ENCODE measurements around the gene SBF2.

The SBF2 gene

DNA sequence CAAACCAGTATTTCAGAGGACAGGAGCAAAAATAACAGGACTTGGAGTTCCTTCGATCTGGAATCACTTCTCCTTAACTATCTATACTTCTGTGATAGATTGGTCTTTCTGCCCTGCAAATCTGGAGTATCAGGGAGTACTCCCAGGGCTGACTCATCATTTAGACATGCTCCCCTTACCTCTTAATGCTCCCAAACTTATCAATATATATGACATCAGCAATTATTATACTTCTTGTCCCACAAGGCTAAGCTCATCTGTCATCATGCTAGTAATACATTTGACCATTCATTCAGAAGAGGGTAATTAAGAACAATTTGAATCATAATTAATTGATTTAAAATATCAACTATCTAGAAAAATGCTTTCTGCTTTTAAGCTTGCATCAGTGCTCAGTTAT lies 466.3 kb downstream of the SBF2 start:
- Histone ChIP-seq H3K27ac (ENCODE audit: poor library complexity, severe bottlenecking) (no peak overlapping the region), H3K4me3 (ENCODE audit: severe bottlenecking) (no peak overlapping the region), H3K9me3 (ENCODE audit: severe bottlenecking) (no peaks in the 10 kb centered on the region), H3K36me3 (ENCODE audit: low read depth) (peaks cover 13% of the 10 kb centered on the region), H3K4me1 (ENCODE audit: insufficient read depth, poor library complexity, severe bottlenecking) (no peaks in the 10 kb centered on the region), H3K27me3 (ENCODE audit: insufficient read depth, poor library complexity, severe bottlenecking) (no peaks in the 10 kb centered on the region)
- ATAC-seq (ENCODE audit: low read depth) (no peak), DNase-seq (ENCODE audit: low spot score) (no peak)
- no peak for TF ChIP-seq CTCF (IDR thresholded peaks at IDR 0.05; ENCODE audit: poor library complexity, severe bottlenecking)

DNA sequence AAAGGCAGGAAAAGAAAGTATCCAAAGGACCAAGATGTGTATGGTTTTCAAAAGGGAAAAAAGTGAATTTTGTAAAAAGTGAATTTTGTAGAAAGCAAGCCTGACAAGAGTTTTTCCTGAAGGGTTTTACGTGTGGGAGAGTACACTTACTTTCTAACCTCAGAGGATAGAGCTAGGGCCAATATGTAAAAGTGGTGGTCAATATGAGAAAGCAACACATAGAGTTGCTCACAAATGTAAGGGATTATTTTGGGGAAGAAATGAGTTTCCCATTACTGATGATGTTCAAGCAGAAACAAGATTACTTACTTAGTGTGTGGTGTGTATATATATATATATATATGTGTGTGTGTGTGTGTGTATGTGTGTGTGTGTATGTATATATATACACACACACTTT lies 467.6 kb downstream of the SBF2 start:
- H3K27ac ChIP-seq (ENCODE audit: poor library complexity, severe bottlenecking), result no peak overlapping the region

GRCh38 chr11:9825895-9826294 lies 468.1 kb downstream of the SBF2 start:
- H3K27ac ChIP-seq (ENCODE audit: poor library complexity, severe bottlenecking), result no peak overlapping the region
- DNase-seq (ENCODE audit: low spot score), result no peak
- H3K4me1 ChIP-seq (ENCODE audit: insufficient read depth, poor library complexity, severe bottlenecking), result peaks cover 6% of the 10 kb centered on the region
- H3K27me3 ChIP-seq (ENCODE audit: insufficient read depth, poor library complexity, severe bottlenecking), result no peaks in the 10 kb centered on the region
- ATAC-seq (ENCODE audit: low read depth), result no peak
- H3K9me3 ChIP-seq (ENCODE audit: severe bottlenecking), result no peaks in the 10 kb centered on the region
- no peak overlapping the region for H3K4me3 ChIP-seq (ENCODE audit: severe bottlenecking)
- no peak for TF ChIP-seq CTCF (IDR thresholded peaks at IDR 0.05; ENCODE audit: poor library complexity, severe bottlenecking)
- H3K36me3 ChIP-seq (ENCODE audit: low read depth), result peaks cover 6% of the 10 kb centered on the region; the same call in 1 of the 2 replicates

More for the DNA sequence above, 467.6 kb downstream of the SBF2 start:
- TF ChIP-seq CTCF (IDR thresholded peaks at IDR 0.05; ENCODE audit: poor library complexity, severe bottlenecking), result no peak
- Histone ChIP-seq H3K27me3 (ENCODE audit: insufficient read depth, poor library complexity, severe bottlenecking) (no peaks in the 10 kb centered on the region), H3K36me3 (ENCODE audit: low read depth) (peaks cover 8% of the 10 kb centered on the region), H3K9me3 (ENCODE audit: severe bottlenecking) (no peaks in the 10 kb centered on the region), H3K4me1 (ENCODE audit: insufficient read depth, poor library complexity, severe bottlenecking) (peaks cover 1% of the 10 kb centered on the region), H3K4me3 (ENCODE audit: severe bottlenecking) (no peak overlapping the region)
- no peak for DNase-seq (ENCODE audit: low spot score)
- no peak for ATAC-seq (ENCODE audit: low read depth)

GRCh38 chr11:9825315-9825714 lies 468.7 kb downstream of the SBF2 start:
- Histone ChIP-seq H3K9me3 (ENCODE audit: severe bottlenecking) (no peaks in the 10 kb centered on the region), H3K36me3 (ENCODE audit: low read depth) (peaks cover 6% of the 10 kb centered on the region; the same call in 1 of the 2 replicates), H3K27ac (ENCODE audit: poor library complexity, severe bottlenecking) (no peak overlapping the region), H3K4me3 (ENCODE audit: severe bottlenecking) (no peak overlapping the region), H3K27me3 (ENCODE audit: insufficient read depth, poor library complexity, severe bottlenecking) (no peaks in the 10 kb centered on the region), H3K4me1 (ENCODE audit: insufficient read depth, poor library complexity, severe bottlenecking) (peaks cover 11% of the 10 kb centered on the region)
- no peak for TF ChIP-seq CTCF (IDR thresholded peaks at IDR 0.05; ENCODE audit: poor library complexity, severe bottlenecking)
- ATAC-seq (ENCODE audit: low read depth) (no peak), DNase-seq (ENCODE audit: low spot score) (no peak)

- Histone ChIP-seq H3K27ac (ENCODE audit: poor library complexity, severe bottlenecking) (no peak overlapping the region), H3K9me3 (ENCODE audit: severe bottlenecking) (no peaks in the 10 kb centered on the region), H3K4me3 (ENCODE audit: severe bottlenecking) (no peak overlapping the region), H3K36me3 (ENCODE audit: low read depth) (peaks cover 2% of the 10 kb centered on the region; the same call in 1 of the 2 replicates), H3K27me3 (ENCODE audit: insufficient read depth, poor library complexity, severe bottlenecking) (no peaks in the 10 kb centered on the region), H3K4me1 (ENCODE audit: insufficient read depth, poor library complexity, severe bottlenecking) (peaks cover 11% of the 10 kb centered on the region)
- DNase-seq (ENCODE audit: low spot score) (no peak), ATAC-seq (ENCODE audit: low read depth) (no peak)
- TF ChIP-seq CTCF (IDR thresholded peaks at IDR 0.05; ENCODE audit: poor library complexity, severe bottlenecking), result no peak
Measured at GRCh38 chr11:9823887-9824385, 470.1 kb downstream of the SBF2 start.
